K562 (cell line): ENCODE measurements around the gene DTNBP1.

Source experiments
- CTCF ChIP-seq, 3 experiments: IDR thresholded peaks in 2 of 3; conservative IDR thresholded peaks in 1 of 3; 2 replicates each; pipeline ENCODE4 v1.5.1; 2011 to 2012; ENCODE audit warnings: low read length in 3 of 3, mild to moderate bottlenecking in 3 of 3, control low read depth in 2 of 3, improper control_type of control experiment in 1 of 3, inconsistent platforms in 1 of 3, low read depth in 1 of 3, mixed read lengths in 1 of 3, moderate library complexity in 1 of 3; ENCODE audit not compliant: insufficient read depth in 2 of 3
- GTF3C2 ChIP-seq: IDR thresholded peaks from 3 replicates; pipeline ENCODE4 v1.6.1; 2011; ENCODE audit warnings: borderline replicate concordance, mild to moderate bottlenecking, moderate library complexity; ENCODE audit not compliant: insufficient read length; ENCODE audit errors: extremely low read depth
- HNRNPLL ChIP-seq: fragments of 200-400 bp; formaldehyde crosslinking; IDR thresholded peaks from 2 replicates; pipeline ENCODE4 v1.6.1; 2017; ENCODE audit warnings: low read length, low read depth, mild to moderate bottlenecking; ENCODE audit not compliant: poor library complexity, severe bottlenecking
- ID3 ChIP-seq, 2 experiments: fragments of 250-450 bp in 1 of 2; fragments of 450-650 bp in 1 of 2; sonication (Bioruptor Pico) in 1 of 2; IDR thresholded peaks; 2 replicates each; pipeline versions ENCODE4 v1.6.1 to v1.8.0; 2016 to 2021; ENCODE audit warnings: mild to moderate bottlenecking in 2 of 2, moderate library complexity in 2 of 2, missing compliant biosample characterization in 1 of 2, missing genetic modification characterization in 1 of 2
- RBFOX2 ChIP-seq: fragments of 200-400 bp; formaldehyde crosslinking; IDR thresholded peaks from 2 replicates; pipeline ENCODE4 v1.6.1; 2017; ENCODE audit warnings: low read depth, mild to moderate bottlenecking, low read length, moderate library complexity
- RBM22 ChIP-seq: fragments of 200-400 bp; formaldehyde crosslinking; IDR thresholded peaks from 2 replicates; pipeline ENCODE4 v1.6.1; 2018; ENCODE audit warnings: low read length, low read depth; ENCODE audit not compliant: poor library complexity, severe bottlenecking

GRCh38 chr6:15659181-15659580 lies 3.6 kb downstream of the DTNBP1 start:
- TF ChIP-seq ID3 (CRISPR knock-in tag; IDR thresholded peaks at IDR 0.05) (no peak), ID3 (tag; IDR thresholded peaks at IDR 0.05) (no peak), GTF3C2 (no peak), CTCF (IDR thresholded peaks at IDR 0.05 in 2 of 3, conservative IDR thresholded peaks at IDR 0.05 in 1 of 3; ENCODE audit: insufficient read depth in 2 of 3, low read depth in 1 of 3, low read length in 3 of 3) (no peak), RBFOX2 (no peak), RBM22 (no peak), HNRNPLL (no peak)
